K562 (cell line): ENCODE results near the gene SCP2. TPM values are rescaled to one million over a fixed set of nuclear protein-coding genes. Genes with fewer than 3 reads are reported as not detected.

Experiments used
- SP2 ChIP-seq: IDR thresholded peaks from 2 replicates; pipeline ENCODE4 v1.6.1; 2011; ENCODE audit warnings: mild to moderate bottlenecking, low read depth, low read length, moderate library complexity; ENCODE audit not compliant: poor library complexity, severe bottlenecking; ENCODE audit errors: extremely low read depth
- ZNF212 ChIP-seq: fragments of 450-650 bp; formaldehyde crosslinking; IDR thresholded peaks from 2 replicates; pipeline ENCODE4 v1.4.0; 2020; ENCODE audit warnings: mild to moderate bottlenecking
- polyA plus RNA-seq, 8 experiments: library from polyadenylated mRNA; depleted of rRNA in 4 of 8; stranded (reverse) in 5 of 8; unstranded in 3 of 8; fragments of >200 nt; fragmentation: Nextera tagmentation in 2 of 8; fragmentation: Illumina TruSeq in 1 of 8; extraction: Ambion mirVana in 2 of 8; extraction: Trizol in 1 of 8; gene quantifications; 2 replicates each; pipeline versions ENCODE4 v1.2.1 to v1.2.3, GENCODE V29; 2011 to 2014; ENCODE audit warnings: inconsistent platforms in 1 of 8, missing spikeins in 1 of 8
- total RNA-seq, 7 experiments: library from RNA; depleted of rRNA in 6 of 7; stranded (reverse); fragments of >200 nt in 6 of 7; fragmentation: Illumina TruSeq in 2 of 7; extraction: Trizol in 2 of 7; gene quantifications; 2 replicates each; pipeline versions ENCODE4 v1.2.1 to v1.2.3, GENCODE V29; 2011 to 2021; ENCODE audit warnings: low replicate concordance in 1 of 7
- TF ChIP-seq, protein P1 (sequence below), 2 experiments: fragments of 450-650 bp in 1 of 2; sonication (generic) in 1 of 2; formaldehyde crosslinking in 1 of 2; IDR thresholded peaks; 2 replicates each; pipeline versions ENCODE4 v1.7.1 to v1.9.0; 2016 to 2022; ENCODE audit warnings: inconsistent platforms in 1 of 2, mild to moderate bottlenecking in 1 of 2, missing genetic modification reagents in 1 of 2

SCP2 gene
- total and polyA plus RNA-seq, 9 of the 15 experiments (the other 6 are each of a cell fraction or from before 2014, with no cell fraction given), result 63.8 to 258 (median 106) TPM

DNA sequence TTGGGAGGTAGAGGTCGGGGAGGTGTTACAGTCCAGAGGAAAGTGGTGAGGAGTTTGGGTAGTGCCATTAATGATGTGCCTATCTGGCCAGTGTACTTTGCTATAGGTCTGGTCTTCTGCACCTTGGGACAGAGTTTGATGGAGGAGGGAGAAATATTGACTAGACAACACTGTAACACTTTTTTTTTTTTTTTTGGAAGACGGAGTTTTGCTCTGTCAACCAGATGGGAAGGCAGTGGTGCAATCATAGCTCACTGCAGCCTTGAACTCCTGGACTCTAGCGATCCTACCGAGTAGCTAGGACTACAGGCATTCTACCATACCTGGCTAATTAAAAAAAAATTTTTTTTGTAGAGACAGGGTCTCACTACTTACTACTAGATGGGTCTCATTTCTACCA, 1.9 kb downstream of the SCP2 start (continued):
- TF ChIP-seq, protein P1, sequence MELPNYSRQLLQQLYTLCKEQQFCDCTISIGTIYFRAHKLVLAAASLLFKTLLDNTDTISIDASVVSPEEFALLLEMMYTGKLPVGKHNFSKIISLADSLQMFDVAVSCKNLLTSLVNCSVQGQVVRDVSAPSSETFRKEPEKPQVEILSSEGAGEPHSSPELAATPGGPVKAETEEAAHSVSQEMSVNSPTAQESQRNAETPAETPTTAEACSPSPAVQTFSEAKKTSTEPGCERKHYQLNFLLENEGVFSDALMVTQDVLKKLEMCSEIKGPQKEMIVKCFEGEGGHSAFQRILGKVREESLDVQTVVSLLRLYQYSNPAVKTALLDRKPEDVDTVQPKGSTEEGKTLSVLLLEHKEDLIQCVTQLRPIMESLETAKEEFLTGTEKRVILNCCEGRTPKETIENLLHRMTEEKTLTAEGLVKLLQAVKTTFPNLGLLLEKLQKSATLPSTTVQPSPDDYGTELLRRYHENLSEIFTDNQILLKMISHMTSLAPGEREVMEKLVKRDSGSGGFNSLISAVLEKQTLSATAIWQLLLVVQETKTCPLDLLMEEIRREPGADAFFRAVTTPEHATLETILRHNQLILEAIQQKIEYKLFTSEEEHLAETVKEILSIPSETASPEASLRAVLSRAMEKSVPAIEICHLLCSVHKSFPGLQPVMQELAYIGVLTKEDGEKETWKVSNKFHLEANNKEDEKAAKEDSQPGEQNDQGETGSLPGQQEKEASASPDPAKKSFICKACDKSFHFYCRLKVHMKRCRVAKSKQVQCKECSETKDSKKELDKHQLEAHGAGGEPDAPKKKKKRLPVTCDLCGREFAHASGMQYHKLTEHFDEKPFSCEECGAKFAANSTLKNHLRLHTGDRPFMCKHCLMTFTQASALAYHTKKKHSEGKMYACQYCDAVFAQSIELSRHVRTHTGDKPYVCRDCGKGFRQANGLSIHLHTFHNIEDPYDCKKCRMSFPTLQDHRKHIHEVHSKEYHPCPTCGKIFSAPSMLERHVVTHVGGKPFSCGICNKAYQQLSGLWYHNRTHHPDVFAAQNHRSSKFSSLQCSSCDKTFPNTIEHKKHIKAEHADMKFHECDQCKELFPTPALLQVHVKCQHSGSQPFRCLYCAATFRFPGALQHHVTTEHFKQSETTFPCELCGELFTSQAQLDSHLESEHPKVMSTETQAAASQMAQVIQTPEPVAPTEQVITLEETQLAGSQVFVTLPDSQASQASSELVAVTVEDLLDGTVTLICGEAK (IDR thresholded peaks at IDR 0.05), result no peak
- TF ChIP-seq, protein P1 (CRISPR knock-in tag; IDR thresholded peaks at IDR 0.05), result no peak
- no peak for TF ChIP-seq SP2
- TF ChIP-seq ZNF212 (CRISPR knock-in tag), result no peak
